GM12865 (cell line): Measurements from ENCODE around the gene YAE1.

Experiments used
- DNase-seq: peaks from one replicate; pipeline ENCODE4 v3.0.0; 2010; ENCODE audit warnings: low read depth
- H3K4me3 ChIP-seq: 2 replicates; pipeline ENCODE4 v1.5.1; 2011; ENCODE audit warnings: mild to moderate bottlenecking, low read depth, low read length, control low read depth
- CTCF ChIP-seq: IDR thresholded peaks from 2 replicates; pipeline ENCODE4 v1.5.1; 2011; ENCODE audit warnings: low read length, control low read depth, low read depth, inconsistent platforms; ENCODE audit not compliant: insufficient read depth; ENCODE audit errors: missing control alignments

The YAE1 gene

GRCh38 chr7:39620486-39620885 is 54.3 kb downstream of the YAE1 start:
- no peak overlapping the region for H3K4me3 ChIP-seq
- no peak for DNase-seq
- no peak for TF ChIP-seq CTCF

- H3K4me3 ChIP-seq, result no peak overlapping the region
- no peak for TF ChIP-seq CTCF
- DNase-seq, result no peak
Measured at GRCh38 chr7:39621261-39621660, 55.1 kb downstream of the YAE1 start.

- peak overlapping the region; percentile 67 for H3K4me3 ChIP-seq
- peak; percentile 51 for DNase-seq
- no peak for TF ChIP-seq CTCF
Measured at GRCh38 chr7:39621784-39622411, 55.7 kb downstream of the YAE1 start.
